ENCODE measurements around the gene ANO10. TPM values are rescaled to one million over a fixed set of nuclear protein-coding genes. Genes with fewer than 3 reads are reported as not detected.

The ANO10 gene
- total and polyA plus RNA-seq, 2 of the 8 experiments (the other 6 are each of a cell fraction or from before 2014, with no cell fraction given), result 38.0 to 53.2 TPM

GRCh38 chr3:43353393-43353792, 268.4 kb downstream of the ANO10 start (continued):
- TF ChIP-seq PHF8 (conservative IDR thresholded peaks at IDR 0.05; ENCODE audit: low read depth, low read length), result no peak
- TF ChIP-seq SUZ12 (IDR thresholded peaks at IDR 0.05; ENCODE audit: low read length), result no peak
- no peak for TF ChIP-seq YY1 (IDR thresholded peaks at IDR 0.05; ENCODE audit: low read depth, low read length)

Measured in H1 (cell line).